NCI-H2029 treated with DMSO at 0.1 percent for 48 hours (cell line): ENCODE data around the gene RACGAP1.

Experiments used
- DNase-seq: peaks from one replicate; lab custom pipeline; 2025; lab: John Stamatoyannopoulos, UW

The RACGAP1 gene

GRCh38 chr12:49941556-49942511 lies 83.5 kb downstream of the RACGAP1 start:
- DNase-seq = no peak

- no peak for DNase-seq
These were observed 85.6 kb downstream of the RACGAP1 start for GRCh38 chr12:49939707-49940106.

- DNase-seq = no peak
These were observed 86.0 kb downstream of the RACGAP1 start for GRCh38 chr12:49939307-49939706.
